H1 (cell line): ENCODE results near the gene NHLRC2. TPM values are rescaled to one million over a fixed set of nuclear protein-coding genes. Genes with fewer than 3 reads are reported as not detected.
A peak's percentile ranks its signal among the peaks of the same experiment; 100 is the strongest.

Experiments
- CTCF ChIA-PET: fragments of 300-600 bp; sonication (Branson Sonifier 250); formaldehyde crosslinking; loops from one replicate; lab custom pipeline; 2021; ENCODE audit not compliant: partially characterized antibody; lab: Charles Lee
- POLR2A ChIA-PET: fragments of 300-600 bp; sonication (Branson Sonifier 250); formaldehyde crosslinking; loops from one replicate; lab custom pipeline; 2021; ENCODE audit warnings: inconsistent platforms; ENCODE audit not compliant: partially characterized antibody; lab: Charles Lee
- DNase-seq, 2 experiments: peaks; one replicate each; pipeline versions ENCODE4 v3.0.0 to v3.0.0-alpha.2; 2010 to 2022; ENCODE audit warnings: low spot score in 2 of 2, low read depth in 1 of 2, mixed read lengths in 1 of 2
- FAIRE-seq: peaks from 2 replicates; lab custom pipeline; 2011; peaks lifted over from hg19 to GRCh38; lab: Jason Lieb, UNC
- H2AFZ ChIP-seq: 2 replicates; pipeline ENCODE4 v1.8.1; 2012; ENCODE audit warnings: low read length, inconsistent platforms
- H2AK5ac ChIP-seq: 2 replicates; pipeline ENCODE4 v1.6.1; 2013; ENCODE audit warnings: low read depth, low read length
- H2BK120ac ChIP-seq: replicated peaks from 2 replicates; pipeline ENCODE3; 2013; ENCODE audit warnings: low read depth, low read length, inconsistent platforms
- H2BK12ac ChIP-seq: 2 replicates; pipeline ENCODE4 v1.6.1; 2013; ENCODE audit warnings: low read depth, low read length
- H2BK15ac ChIP-seq: 2 replicates; pipeline ENCODE4 v1.6.1; 2013; ENCODE audit warnings: low read length
- H2BK20ac ChIP-seq: 2 replicates; pipeline ENCODE4 v1.6.1; 2013; ENCODE audit warnings: low read length
- H2BK5ac ChIP-seq: 2 replicates; pipeline ENCODE4 v1.6.1; 2013; ENCODE audit warnings: low read depth, low read length
- H3K14ac ChIP-seq: 2 replicates; pipeline ENCODE4 v1.6.1; 2013; ENCODE audit warnings: inconsistent platforms; ENCODE audit not compliant: insufficient read length
- H3K18ac ChIP-seq: 2 replicates; pipeline ENCODE4 v1.6.1; 2013; ENCODE audit warnings: low read length; ENCODE audit errors: extremely low read depth
- H3K23ac ChIP-seq: 2 replicates; pipeline ENCODE4 v1.6.1; 2013; ENCODE audit warnings: inconsistent platforms; ENCODE audit not compliant: insufficient read length
- H3K23me2 ChIP-seq: 2 replicates; pipeline ENCODE4 v1.6.1; 2013; ENCODE audit warnings: low read depth, low read length
- H3K27ac ChIP-seq: 2 replicates; pipeline ENCODE4 v1.6.1; 2011; ENCODE audit warnings: low read depth, low read length, inconsistent platforms
- H3K27me3 ChIP-seq, 4 experiments: replicated peaks in 1 of 4; 1 replicate in 1 of 4; 2 replicates in 3 of 4; pipeline versions ENCODE4 v1.6.1 to v1.8.1; 2011 to 2013; ENCODE audit warnings: low read length in 3 of 4, mild to moderate bottlenecking in 3 of 4, inconsistent platforms in 2 of 4, mixed read lengths in 2 of 4, moderate library complexity in 1 of 4; ENCODE audit not compliant: control insufficient read depth in 3 of 4, insufficient read depth in 3 of 4; ENCODE audit errors: extremely low read depth in 1 of 4
- H3K36me3 ChIP-seq, 4 experiments: 2 replicates each; pipeline versions ENCODE4 v1.6.1 to v1.8.1; 2011 to 2013; ENCODE audit warnings: mild to moderate bottlenecking in 4 of 4, low read length in 3 of 4, moderate library complexity in 2 of 4, control low read depth in 1 of 4, inconsistent platforms in 1 of 4; ENCODE audit not compliant: insufficient read depth in 4 of 4, control insufficient read depth in 2 of 4
- H3K4ac ChIP-seq: replicated peaks from 2 replicates; pipeline ENCODE3; 2013; ENCODE audit warnings: low read length, low read depth, mixed read lengths, inconsistent platforms; ENCODE audit not compliant: insufficient read length
- H3K4me1 ChIP-seq, 4 experiments: replicated peaks in 1 of 4; 1 replicate in 1 of 4; 2 replicates in 3 of 4; pipeline versions ENCODE4 v1.6.1 to v1.8.1; 2011 to 2013; ENCODE audit warnings: low read length in 3 of 4, inconsistent platforms in 2 of 4, mixed read lengths in 1 of 4; ENCODE audit not compliant: insufficient read depth in 4 of 4, control insufficient read depth in 3 of 4
- H3K4me2 ChIP-seq, 2 experiments: 2 replicates each; pipeline versions ENCODE4 v1.6.1 to v1.8.1; 2011 to 2013; ENCODE audit warnings: low read depth in 2 of 2, low read length in 2 of 2, control low read depth in 1 of 2, inconsistent platforms in 1 of 2, mild to moderate bottlenecking in 1 of 2; ENCODE audit not compliant: insufficient read depth in 1 of 2
- H3K4me3 ChIP-seq, 4 experiments: fragments of 200-600, 300-600 bp in 1 of 4; sonication (generic), shearing (Covaris generic), sonication (Bioruptor Twin) in 1 of 4; 2 replicates each; pipeline versions ENCODE4 v1.5.1 to v1.8.1; 2011 to 2016; ENCODE audit warnings: low read length in 4 of 4, low read depth in 3 of 4, control low read depth in 2 of 4, inconsistent platforms in 2 of 4, mild to moderate bottlenecking in 2 of 4, mixed read lengths in 1 of 4, moderate library complexity in 1 of 4; ENCODE audit not compliant: insufficient read depth in 2 of 4; ENCODE audit errors: extremely low read depth in 1 of 4
- H3K56ac ChIP-seq: replicated peaks from 2 replicates; pipeline ENCODE3; 2013; ENCODE audit warnings: low read depth, mild to moderate bottlenecking, mixed read lengths, low read length, inconsistent platforms; ENCODE audit not compliant: insufficient read length
- H3K79me1 ChIP-seq: 2 replicates; pipeline ENCODE4 v1.6.1; 2013; ENCODE audit warnings: low read depth, low read length, control low read depth
- H3K79me2 ChIP-seq, 2 experiments: 2 replicates each; pipeline versions ENCODE4 v1.6.1 to v1.8.1; 2012 to 2013; ENCODE audit warnings: low read length in 2 of 2, mild to moderate bottlenecking in 2 of 2, inconsistent platforms in 1 of 2; ENCODE audit not compliant: insufficient read depth in 2 of 2, control insufficient read depth in 1 of 2
- H3K9ac ChIP-seq, 4 experiments: replicated peaks in 1 of 4; 1 replicate in 1 of 4; 2 replicates in 3 of 4; pipeline versions ENCODE4 v1.6.1 to v1.8.1; 2011 to 2013; ENCODE audit warnings: low read depth in 3 of 4, low read length in 3 of 4, control low read depth in 2 of 4, mild to moderate bottlenecking in 2 of 4, moderate library complexity in 2 of 4, inconsistent platforms in 1 of 4; ENCODE audit errors: extremely low read depth in 1 of 4
- H3K9me3 ChIP-seq, 2 experiments: 2 replicates each; pipeline versions ENCODE4 v1.6.1 to v1.8.1; 2012 to 2013; ENCODE audit warnings: mild to moderate bottlenecking in 2 of 2, moderate library complexity in 2 of 2, control low read depth in 1 of 2, inconsistent platforms in 1 of 2, low read depth in 1 of 2, low read length in 1 of 2, mixed read lengths in 1 of 2; ENCODE audit not compliant: insufficient read depth in 2 of 2
- H4K20me1 ChIP-seq, 2 experiments: replicated peaks in 1 of 2; 2 replicates each; pipeline versions ENCODE3 to v1.8.1; 2011 to 2013; ENCODE audit warnings: inconsistent platforms in 2 of 2, low read length in 2 of 2, mild to moderate bottlenecking in 1 of 2; ENCODE audit not compliant: insufficient read depth in 2 of 2, control insufficient read depth in 1 of 2
- H4K5ac ChIP-seq: 2 replicates; pipeline ENCODE4 v1.6.1; 2013; ENCODE audit warnings: low read length, low read depth, mixed read lengths, inconsistent platforms; ENCODE audit not compliant: insufficient read length
- H4K8ac ChIP-seq: 2 replicates; pipeline ENCODE4 v1.8.0; 2013; ENCODE audit warnings: mild to moderate bottlenecking, moderate library complexity, low read length, inconsistent platforms; ENCODE audit not compliant: insufficient read depth; ENCODE audit errors: extremely low read depth
- H4K91ac ChIP-seq: replicated peaks from 2 replicates; pipeline ENCODE3; 2013; ENCODE audit warnings: low read length, mixed read lengths, inconsistent platforms; ENCODE audit not compliant: insufficient read length
- RAD21 ChIP-seq, 2 experiments: IDR thresholded peaks in 1 of 2; conservative IDR thresholded peaks in 1 of 2; 2 replicates each; pipeline ENCODE4 v1.6.1; 2011; ENCODE audit warnings: low read depth in 2 of 2, low read length in 2 of 2, improper control_type of control experiment in 1 of 2, inconsistent platforms in 1 of 2, mild to moderate bottlenecking in 1 of 2, moderate library complexity in 1 of 2
- YY1 ChIP-seq: IDR thresholded peaks from 2 replicates; pipeline ENCODE4 v1.6.1; 2011; ENCODE audit warnings: low read depth, mild to moderate bottlenecking, low read length
- WGBS, 2 experiments: shearing (Covaris generic) in 1 of 2; methylation state at CpG; one replicate each; pipeline versions ENCODE4 v1.1.6 to v1.1.7; 2013 to 2015; ENCODE audit warnings: low lambda C conversion rate in 2 of 2, mixed read lengths in 2 of 2, inconsistent platforms in 1 of 2, low coverage in 1 of 2, missing lambda C conversion rate in 1 of 2; ENCODE audit not compliant: insufficient replicate concordance in 2 of 2, insufficient coverage in 1 of 2, insufficient read length in 1 of 2; ENCODE audit errors: extremely low coverage in 1 of 2, missing lambda C conversion rate in 1 of 2; 5-methylcytosine and 5-hydroxymethylcytosine counted together
- polyA plus RNA-seq, 7 experiments: library from polyadenylated mRNA; depleted of rRNA in 3 of 7; stranded (reverse) in 5 of 7; unstranded in 2 of 7; fragments of >200 nt in 5 of 7; fragments of 200-250 nt in 2 of 7; gene quantifications; 1 replicate in 5 of 7; 2 replicates in 1 of 7; 4 replicates in 1 of 7; pipeline versions ENCODE4 v1.2.1 to v1.2.3, GENCODE V29; 2011 to 2013; ENCODE audit warnings: missing spikeins in 2 of 7, mixed read lengths in 2 of 7
- total RNA-seq: library from RNA; stranded (reverse); fragmentation: NEBNext Ultra II Directional; extraction: Animal tissue kit (Norgen Biotek cat#: 25700); gene quantifications from 2 replicates; pipeline ENCODE4 v1.2.1, GENCODE V29; 2021

The NHLRC2 gene
- total and polyA plus RNA-seq, 2 of the 8 experiments (the other 6 are each of a cell fraction or from before 2014, with no cell fraction given) = 4.9 to 25.6 TPM

DNA sequence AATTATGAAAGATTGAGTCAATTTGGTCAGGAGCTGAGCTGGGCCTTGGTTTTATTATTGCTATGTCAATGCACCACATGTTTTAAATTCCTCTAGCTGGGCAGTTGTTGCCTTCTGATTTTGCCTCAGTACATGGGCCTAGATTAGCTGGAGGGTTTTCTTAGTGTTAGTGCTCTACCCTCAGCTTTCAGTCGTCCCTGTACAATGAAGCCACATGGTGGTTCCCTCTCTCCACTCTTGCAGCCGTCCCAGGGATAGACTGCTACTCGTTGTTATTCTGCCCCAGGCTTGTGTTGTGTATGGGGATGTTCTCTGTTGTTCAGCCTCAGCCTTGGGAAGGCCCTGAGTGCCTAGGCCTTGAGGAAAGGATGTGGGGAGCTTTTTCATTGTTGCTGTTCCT lies 37.0 kb downstream of the NHLRC2 start:
- FAIRE-seq (no peak), DNase-seq (no peak)
- Histone ChIP-seq H3K27ac (no peak overlapping the region; the same call in 1 of the 2 replicates), H3K23ac (no peak overlapping the region), H3K4ac (no peak overlapping the region), H3K23me2 (no peaks in the 10 kb centered on the region), H3K4me2 (no peak overlapping the region), H4K20me1 (peaks cover 0 to 2% of the 10 kb centered on the region in 2 experiments), H3K56ac (no peak overlapping the region), H3K9ac (no peak overlapping the region), H3K14ac (no peak overlapping the region), H4K5ac (no peak overlapping the region), H2BK20ac (no peak overlapping the region), H4K8ac (no peak overlapping the region), H3K4me3 (no peak overlapping the region), H3K36me3 (peaks cover 0 to 7% (median 2%) of the 10 kb centered on the region in 4 experiments; a peak in 2 of 8 replicates), H4K91ac (no peak overlapping the region), H2AFZ (no peak overlapping the region), H2BK5ac (no peak overlapping the region), H2BK12ac (no peak overlapping the region), H3K79me1 (no peaks in the 10 kb centered on the region), H2BK120ac (no peak overlapping the region), H2BK15ac (no peak overlapping the region), H3K79me2 (peaks cover 0 to 4% of the 10 kb centered on the region in 2 experiments; a peak in 2 of 4 replicates), H3K9me3 (no peaks in the 10 kb centered on the region), H3K18ac (no peak overlapping the region), H2AK5ac (no peak overlapping the region)
- ChIA-PET POLR2A (no interaction called here), CTCF (interaction anchor here (0.9 to 1.2 kb wide), 3 partner anchors 18 to 209 kb away, joined by 3 to 4 read pairs (median 3); no protein-coding TSS in a partner anchor)
- WGBS, 2 experiments = 68% methylated on average over 3 of the region's 3 CpGs; no CpG with 5 or more reads in 1 of the 2 experiments
- TF ChIP-seq RAD21 (IDR thresholded peaks at IDR 0.05 in 1 of 2, conservative IDR thresholded peaks at IDR 0.05 in 1 of 2; ENCODE audit: low read depth in 2 of 2, low read length in 2 of 2) (peak in 1 of 2 experiments; percentile 13; a peak in 1 of 4 replicates), YY1 (no peak)
- TF ChIP-seq, all 59 proteins: peak for 1
- H3K27me3 ChIP-seq = no peaks in the 10 kb centered on the region
- no peaks in the 10 kb centered on the region for H3K4me1 ChIP-seq
